Epithelial cell of prostate (primary cell): ENCODE results near the gene ECM1.
A peak's percentile ranks its signal among the peaks of the same experiment; 100 is the strongest.

Source experiments
- DNase-seq: peaks from one replicate; pipeline ENCODE4 v3.0.0-alpha.2; 2011; ENCODE audit warnings: low read depth, low spot score
- H3K27ac ChIP-seq: fragments of 450-650 bp; 2 replicates; pipeline ENCODE4 v1.5.1; 2017; ENCODE audit warnings: mild to moderate bottlenecking

Gene ECM1

DNA sequence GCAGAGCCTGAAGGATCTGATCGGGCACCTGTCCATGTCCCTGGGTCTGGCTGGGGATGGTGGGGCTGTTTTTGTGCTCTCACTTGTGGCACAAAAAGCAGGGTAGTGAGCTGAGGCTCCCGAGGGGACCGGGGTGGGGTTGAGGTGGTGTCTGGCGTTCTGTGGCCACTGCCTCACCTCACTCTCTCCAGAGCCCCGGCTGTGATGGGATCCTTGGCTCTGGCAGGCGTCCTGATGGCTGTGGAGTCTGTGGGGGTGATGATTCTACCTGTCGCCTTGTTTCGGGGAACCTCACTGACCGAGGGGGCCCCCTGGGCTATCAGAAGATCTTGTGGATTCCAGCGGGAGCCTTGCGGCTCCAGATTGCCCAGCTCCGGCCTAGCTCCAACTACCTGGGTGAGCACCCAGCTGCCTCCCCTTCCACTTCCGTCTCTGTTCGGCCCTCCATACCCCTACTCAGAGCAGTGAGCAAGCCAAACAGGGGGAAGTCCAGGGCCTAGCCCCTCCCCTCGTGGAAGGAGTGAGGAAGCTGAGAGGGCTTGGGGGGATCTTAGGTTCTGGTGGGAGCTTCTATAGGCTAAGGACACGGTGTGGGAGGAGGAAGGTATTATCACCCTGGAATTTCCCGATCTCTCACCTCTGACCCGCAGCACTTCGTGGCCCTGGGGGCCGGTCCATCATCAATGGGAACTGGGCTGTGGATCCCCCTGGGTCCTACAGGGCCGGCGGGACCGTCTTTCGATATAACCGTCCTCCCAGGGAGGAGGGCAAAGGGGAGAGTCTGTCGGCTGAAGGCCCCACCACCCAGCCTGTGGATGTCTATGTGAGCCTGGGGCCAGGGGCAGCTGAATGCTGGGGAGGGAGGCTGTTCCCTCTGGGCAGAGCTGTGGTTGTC lies 48.3 kb downstream of the ECM1 start:
- DNase-seq = no peak
- no peak overlapping the region for H3K27ac ChIP-seq

GRCh38 chr1:150557065-150557600 lies 49.2 kb downstream of the ECM1 start:
- no peak for DNase-seq
- H3K27ac ChIP-seq = no peak overlapping the region

- no peak for DNase-seq
- no peak overlapping the region for H3K27ac ChIP-seq
These were observed 49.9 kb downstream of the ECM1 start for GRCh38 chr1:150557813-150558212.

GRCh38 chr1:150558303-150558704 lies 50.4 kb downstream of the ECM1 start:
- H3K27ac ChIP-seq = no peak overlapping the region
- no peak for DNase-seq

DNA sequence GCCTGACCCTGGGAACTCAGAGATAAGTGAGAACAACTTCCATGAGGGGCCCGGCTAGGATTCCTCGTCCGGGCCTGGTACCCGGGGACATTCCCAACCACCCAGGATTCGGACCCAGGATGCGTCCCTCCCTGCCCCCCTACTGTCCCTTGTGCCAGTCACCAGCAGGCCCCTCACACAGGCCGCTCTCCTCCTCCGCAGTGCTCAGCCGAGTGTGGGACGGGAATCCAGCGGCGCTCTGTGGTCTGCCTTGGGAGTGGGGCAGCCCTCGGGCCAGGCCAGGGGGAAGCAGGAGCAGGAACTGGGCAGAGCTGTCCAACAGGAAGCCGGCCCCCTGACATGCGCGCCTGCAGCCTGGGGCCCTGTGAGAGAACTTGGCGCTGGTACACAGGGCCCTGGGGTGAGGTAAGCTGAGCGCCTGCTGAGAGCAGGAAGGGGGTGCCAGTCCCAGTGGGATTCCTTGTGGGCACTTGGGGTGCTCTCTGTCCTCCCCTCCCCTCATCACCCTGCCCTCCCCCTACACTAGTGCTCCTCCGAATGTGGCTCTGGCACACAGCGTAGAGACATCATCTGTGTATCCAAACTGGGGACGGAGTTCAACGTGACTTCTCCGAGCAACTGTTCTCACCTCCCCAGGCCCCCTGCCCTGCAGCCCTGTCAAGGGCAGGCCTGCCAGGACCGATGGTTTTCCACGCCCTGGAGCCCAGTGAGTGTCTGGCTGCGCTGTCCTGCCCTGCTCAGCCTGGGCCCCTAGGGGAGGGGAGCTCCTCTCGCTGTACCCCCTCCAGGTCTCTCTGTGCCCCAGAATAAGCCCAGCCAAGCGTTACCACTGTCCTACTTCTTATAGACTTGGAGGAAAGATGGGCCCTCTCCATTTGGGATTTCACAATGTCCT lies 51.1 kb downstream of the ECM1 start:
- H3K27ac ChIP-seq = no peak overlapping the region
- no peak for DNase-seq

DNA sequence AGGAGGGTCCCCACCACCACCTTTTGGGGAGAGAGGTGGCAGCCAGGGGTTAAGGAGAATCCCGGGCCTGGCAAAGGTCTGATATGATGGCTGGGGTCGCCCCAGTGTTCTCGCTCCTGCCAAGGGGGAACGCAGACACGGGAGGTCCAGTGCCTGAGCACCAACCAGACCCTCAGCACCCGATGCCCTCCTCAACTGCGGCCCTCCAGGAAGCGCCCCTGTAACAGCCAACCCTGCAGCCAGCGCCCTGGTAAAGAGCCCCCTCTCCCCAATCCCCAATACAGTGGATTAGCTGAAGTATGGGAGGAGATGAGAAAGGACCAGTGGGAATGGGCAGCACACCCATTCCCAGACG lies 51.7 kb downstream of the ECM1 start:
- H3K27ac ChIP-seq = peak overlapping the region; percentile 100
- DNase-seq = no peak

DNA sequence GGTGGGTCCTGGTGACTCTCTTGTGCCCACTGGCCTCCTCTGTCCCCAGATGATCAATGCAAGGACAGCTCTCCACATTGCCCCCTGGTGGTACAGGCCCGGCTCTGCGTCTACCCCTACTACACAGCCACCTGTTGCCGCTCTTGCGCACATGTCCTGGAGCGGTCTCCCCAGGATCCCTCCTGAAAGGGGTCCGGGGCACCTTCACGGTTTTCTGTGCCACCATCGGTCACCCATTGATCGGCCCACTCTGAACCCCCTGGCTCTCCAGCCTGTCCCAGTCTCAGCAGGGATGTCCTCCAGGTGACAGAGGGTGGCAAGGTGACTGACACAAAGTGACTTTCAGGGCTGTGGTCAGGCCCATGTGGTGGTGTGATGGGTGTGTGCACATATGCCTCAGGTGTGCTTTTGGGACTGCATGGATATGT lies 52.1 kb downstream of the ECM1 start:
- peak overlapping the region; percentile 100 for H3K27ac ChIP-seq
- no peak for DNase-seq

GRCh38 chr1:150560576-150561253 lies 52.8 kb downstream of the ECM1 start:
- peak overlapping the region; percentile 100 for H3K27ac ChIP-seq
- DNase-seq = no peak

GRCh38 chr1:150561254-150561973 lies 53.5 kb downstream of the ECM1 start:
- DNase-seq = peak; percentile 93
- H3K27ac ChIP-seq = peak overlapping the region; percentile 100

GRCh38 chr1:150561974-150562445 lies 54.1 kb downstream of the ECM1 start:
- peak; percentile 79 for DNase-seq
- peak overlapping the region; percentile 100 for H3K27ac ChIP-seq

- no peak for DNase-seq
- peak overlapping the region; percentile 100 for H3K27ac ChIP-seq
These were observed 54.8 kb downstream of the ECM1 start for GRCh38 chr1:150562446-150563339.
